NCI-H1436 treated with DMSO at 0.1 percent for 48 hours (cell line): Measurements from ENCODE around the gene SF3B6.

Experiments used
- DNase-seq: peaks from one replicate; lab custom pipeline; 2025; lab: John Stamatoyannopoulos, UW

The SF3B6 gene

DNA sequence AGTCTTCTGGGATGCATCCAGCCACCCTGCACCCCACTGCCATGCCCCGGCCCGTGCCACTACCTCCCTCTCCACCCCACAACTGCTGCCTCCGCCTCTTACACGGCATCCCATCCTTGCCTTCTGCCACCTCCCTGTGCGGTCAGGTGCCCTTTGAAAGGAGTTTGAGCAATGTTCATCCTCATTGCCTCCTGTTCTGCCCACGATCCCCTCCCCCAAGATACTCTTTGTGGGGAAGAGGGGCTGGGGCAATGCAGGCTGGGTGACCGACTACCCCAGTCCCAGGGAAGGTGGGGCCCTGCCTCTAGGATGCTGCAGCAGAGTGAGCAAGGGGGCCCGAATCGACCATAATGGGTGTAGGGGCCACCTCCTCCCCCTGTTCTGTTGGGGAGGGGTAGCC lies 57.9 kb downstream of the SF3B6 start:
- no peak for DNase-seq

DNA sequence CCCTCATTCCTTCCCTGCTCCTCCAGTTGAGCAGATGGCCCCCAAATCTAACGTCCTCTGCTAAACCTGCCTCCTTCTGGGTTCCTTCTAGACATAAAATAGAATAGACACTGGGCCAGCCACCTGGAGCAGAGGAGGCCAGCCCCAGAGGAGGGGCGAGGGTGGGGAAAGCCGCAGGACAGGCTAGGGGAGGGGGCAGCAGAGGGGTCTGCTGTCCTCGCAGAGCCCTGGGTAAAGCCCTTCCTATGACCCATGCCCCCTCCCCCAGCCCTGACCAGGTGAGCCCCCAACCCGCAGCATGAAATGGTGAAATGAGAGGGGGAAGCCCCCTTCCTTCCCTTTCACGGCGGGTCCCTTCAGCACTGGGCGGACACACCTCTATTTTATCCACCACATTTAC lies 58.4 kb downstream of the SF3B6 start:
- no peak for DNase-seq
